DND-41 (cell line): Measurements from ENCODE around the gene SLC43A1.

Source experiments
- ATAC-seq: fragments of 200-7000 bp; cut with Tn5 transposase; 3 replicates; pipeline ENCODE4 v1.9.1; 2021; ENCODE audit warnings: low read depth; ENCODE audit not compliant: insufficient read depth
- DNase-seq: peaks from one replicate; pipeline ENCODE4 v3.0.0-alpha.2; 2020
- H2AFZ ChIP-seq: 2 replicates; pipeline ENCODE4 v1.6.0; 2012; ENCODE audit warnings: low read depth, low read length
- H3K27ac ChIP-seq: 2 replicates; pipeline ENCODE4 v1.5.1; 2012; ENCODE audit warnings: low read length, inconsistent platforms
- H3K27me3 ChIP-seq: fragments of 200-600 bp; sonication (generic); 2 replicates; pipeline ENCODE4 v1.6.0; 2012; ENCODE audit warnings: low read length, mild to moderate bottlenecking, inconsistent platforms; ENCODE audit not compliant: insufficient read depth, poor library complexity
- H3K36me3 ChIP-seq: 2 replicates; pipeline ENCODE4 v1.5.1; 2012; ENCODE audit warnings: low read length, inconsistent platforms; ENCODE audit not compliant: insufficient read depth
- H3K4me1 ChIP-seq: 2 replicates; pipeline ENCODE4 v1.5.1; 2012; ENCODE audit warnings: mild to moderate bottlenecking, low read length; ENCODE audit not compliant: insufficient read depth
- H3K4me2 ChIP-seq: 2 replicates; pipeline ENCODE4 v1.6.0; 2012; ENCODE audit warnings: mild to moderate bottlenecking, moderate library complexity, low read length, inconsistent platforms; ENCODE audit not compliant: insufficient read depth
- H3K4me3 ChIP-seq, 2 experiments: fragments of 200-600 bp in 1 of 2; shearing (Covaris generic) in 1 of 2; 2 replicates each; pipeline ENCODE4 v1.5.1; 2012 to 2016; ENCODE audit warnings: inconsistent platforms in 2 of 2, low read length in 2 of 2, mild to moderate bottlenecking in 2 of 2, low read depth in 1 of 2, moderate library complexity in 1 of 2
- H3K79me2 ChIP-seq: 2 replicates; pipeline ENCODE4 v1.6.0; 2012; ENCODE audit warnings: low read length, inconsistent platforms; ENCODE audit not compliant: insufficient read depth
- H3K9ac ChIP-seq: 2 replicates; pipeline ENCODE4 v1.6.0; 2012; ENCODE audit warnings: low read depth, mild to moderate bottlenecking, inconsistent platforms, low read length, moderate library complexity
- H3K9me3 ChIP-seq: 2 replicates; pipeline ENCODE4 v1.5.1; 2012; ENCODE audit warnings: low read length, moderate library complexity, mild to moderate bottlenecking, inconsistent platforms; ENCODE audit not compliant: insufficient read depth, severe bottlenecking
- H4K20me1 ChIP-seq: 2 replicates; pipeline ENCODE4 v1.6.0; 2012; ENCODE audit warnings: low read length; ENCODE audit not compliant: insufficient read depth
- EZH2 ChIP-seq: IDR thresholded peaks from 3 replicates; pipeline ENCODE4 v1.6.1; 2012; ENCODE audit warnings: borderline replicate concordance, low read depth, mild to moderate bottlenecking, moderate library complexity, low read length, inconsistent platforms; ENCODE audit not compliant: severe bottlenecking
- TF ChIP-seq, protein P1 (sequence below): IDR thresholded peaks from 2 replicates; pipeline ENCODE4 v1.5.1; 2012; ENCODE audit warnings: borderline replicate concordance, low read length, moderate library complexity, mild to moderate bottlenecking; ENCODE audit not compliant: poor library complexity, severe bottlenecking; ENCODE audit errors: extremely low read depth

SLC43A1 gene

DNA sequence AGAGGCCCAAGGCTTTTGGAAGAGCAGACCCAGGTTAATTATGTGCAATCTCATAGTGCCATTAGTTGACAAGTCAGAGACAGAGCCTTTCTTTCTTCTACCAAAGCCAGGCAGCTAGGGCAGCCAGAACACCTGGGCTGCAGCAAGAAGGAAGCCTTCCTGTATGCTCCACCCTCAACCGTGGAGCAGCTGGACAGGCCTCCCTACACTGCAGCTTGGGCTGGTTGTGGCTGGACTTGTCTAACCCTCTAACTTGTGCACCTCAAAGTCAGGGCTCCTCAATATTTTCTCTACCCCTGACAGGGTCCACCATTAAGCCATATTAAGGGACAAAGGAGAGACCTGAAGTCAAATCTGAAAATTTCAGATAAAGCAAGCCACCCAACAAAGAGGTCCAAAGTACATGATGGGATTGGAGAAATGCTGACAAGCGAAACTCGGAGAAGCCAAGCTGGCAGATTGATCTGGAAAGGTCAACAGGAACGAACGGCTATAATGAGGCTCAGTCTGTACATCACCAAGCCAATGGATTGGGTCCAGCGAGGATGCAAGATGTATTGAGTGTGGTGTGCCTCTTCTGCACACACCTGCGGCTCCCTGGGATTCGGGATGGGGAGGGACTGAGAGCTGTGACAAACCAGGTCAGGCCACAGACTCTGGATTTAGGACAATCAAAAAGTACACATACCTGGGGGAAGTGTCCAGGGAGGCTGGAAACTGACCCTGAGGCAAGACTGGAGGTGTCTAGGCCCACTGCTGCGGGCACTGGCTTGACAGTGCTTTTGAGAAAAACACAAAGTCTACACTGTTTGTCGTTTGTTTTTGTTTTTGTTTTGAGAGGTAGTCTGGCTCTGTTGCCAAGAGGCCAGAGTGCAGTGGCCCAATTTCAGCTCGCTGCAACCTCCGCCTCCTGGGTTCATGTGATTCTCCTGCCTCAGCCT lies 76.9 kb downstream of the SLC43A1 start:
- Histone ChIP-seq H3K9ac (no peak overlapping the region), H3K4me1 (no peaks in the 10 kb centered on the region), H3K4me2 (no peak overlapping the region), H3K27ac (no peak overlapping the region), H3K9me3 (no peaks in the 10 kb centered on the region), H4K20me1 (no peaks in the 10 kb centered on the region), H3K79me2 (no peaks in the 10 kb centered on the region), H2AFZ (no peak overlapping the region), H3K27me3 (peaks cover 3% of the 10 kb centered on the region), H3K36me3 (no peaks in the 10 kb centered on the region), H3K4me3 (no peak overlapping the region)
- DNase-seq: no peak
- TF ChIP-seq, protein P1, sequence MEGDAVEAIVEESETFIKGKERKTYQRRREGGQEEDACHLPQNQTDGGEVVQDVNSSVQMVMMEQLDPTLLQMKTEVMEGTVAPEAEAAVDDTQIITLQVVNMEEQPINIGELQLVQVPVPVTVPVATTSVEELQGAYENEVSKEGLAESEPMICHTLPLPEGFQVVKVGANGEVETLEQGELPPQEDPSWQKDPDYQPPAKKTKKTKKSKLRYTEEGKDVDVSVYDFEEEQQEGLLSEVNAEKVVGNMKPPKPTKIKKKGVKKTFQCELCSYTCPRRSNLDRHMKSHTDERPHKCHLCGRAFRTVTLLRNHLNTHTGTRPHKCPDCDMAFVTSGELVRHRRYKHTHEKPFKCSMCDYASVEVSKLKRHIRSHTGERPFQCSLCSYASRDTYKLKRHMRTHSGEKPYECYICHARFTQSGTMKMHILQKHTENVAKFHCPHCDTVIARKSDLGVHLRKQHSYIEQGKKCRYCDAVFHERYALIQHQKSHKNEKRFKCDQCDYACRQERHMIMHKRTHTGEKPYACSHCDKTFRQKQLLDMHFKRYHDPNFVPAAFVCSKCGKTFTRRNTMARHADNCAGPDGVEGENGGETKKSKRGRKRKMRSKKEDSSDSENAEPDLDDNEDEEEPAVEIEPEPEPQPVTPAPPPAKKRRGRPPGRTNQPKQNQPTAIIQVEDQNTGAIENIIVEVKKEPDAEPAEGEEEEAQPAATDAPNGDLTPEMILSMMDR: no peak
- TF ChIP-seq EZH2: no peak
- no peak for ATAC-seq

DNA sequence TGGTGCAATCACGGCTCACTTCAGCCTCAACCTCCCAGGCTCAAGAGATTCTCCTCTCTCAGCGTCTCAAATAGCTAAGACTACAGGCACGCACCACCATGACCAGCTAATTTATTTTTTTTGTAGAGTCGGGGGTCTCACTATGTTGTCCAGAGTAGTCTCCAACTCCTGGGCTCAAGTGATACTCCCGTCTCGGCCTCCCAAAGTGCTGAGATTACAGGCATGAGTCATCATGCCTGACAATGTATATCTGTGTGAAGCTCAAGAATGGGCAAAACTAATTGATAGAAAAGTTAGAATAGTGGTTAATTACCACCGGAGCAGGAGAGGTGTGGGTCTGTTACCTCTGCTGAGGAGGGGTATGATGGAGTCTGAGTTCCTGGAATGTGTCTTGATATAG lies 79.5 kb downstream of the SLC43A1 start:
- Histone ChIP-seq H3K9me3 (no peaks in the 10 kb centered on the region), H3K4me1 (no peaks in the 10 kb centered on the region), H4K20me1 (no peaks in the 10 kb centered on the region), H3K36me3 (no peaks in the 10 kb centered on the region), H3K9ac (no peak overlapping the region), H2AFZ (no peak overlapping the region), H3K79me2 (no peaks in the 10 kb centered on the region), H3K27me3 (peaks cover 3% of the 10 kb centered on the region), H3K27ac (no peak overlapping the region), H3K4me3 (no peak overlapping the region), H3K4me2 (no peak overlapping the region)
- TF ChIP-seq EZH2: no peak
- TF ChIP-seq, protein P1: no peak
- no peak for DNase-seq
- no peak for ATAC-seq

DNA sequence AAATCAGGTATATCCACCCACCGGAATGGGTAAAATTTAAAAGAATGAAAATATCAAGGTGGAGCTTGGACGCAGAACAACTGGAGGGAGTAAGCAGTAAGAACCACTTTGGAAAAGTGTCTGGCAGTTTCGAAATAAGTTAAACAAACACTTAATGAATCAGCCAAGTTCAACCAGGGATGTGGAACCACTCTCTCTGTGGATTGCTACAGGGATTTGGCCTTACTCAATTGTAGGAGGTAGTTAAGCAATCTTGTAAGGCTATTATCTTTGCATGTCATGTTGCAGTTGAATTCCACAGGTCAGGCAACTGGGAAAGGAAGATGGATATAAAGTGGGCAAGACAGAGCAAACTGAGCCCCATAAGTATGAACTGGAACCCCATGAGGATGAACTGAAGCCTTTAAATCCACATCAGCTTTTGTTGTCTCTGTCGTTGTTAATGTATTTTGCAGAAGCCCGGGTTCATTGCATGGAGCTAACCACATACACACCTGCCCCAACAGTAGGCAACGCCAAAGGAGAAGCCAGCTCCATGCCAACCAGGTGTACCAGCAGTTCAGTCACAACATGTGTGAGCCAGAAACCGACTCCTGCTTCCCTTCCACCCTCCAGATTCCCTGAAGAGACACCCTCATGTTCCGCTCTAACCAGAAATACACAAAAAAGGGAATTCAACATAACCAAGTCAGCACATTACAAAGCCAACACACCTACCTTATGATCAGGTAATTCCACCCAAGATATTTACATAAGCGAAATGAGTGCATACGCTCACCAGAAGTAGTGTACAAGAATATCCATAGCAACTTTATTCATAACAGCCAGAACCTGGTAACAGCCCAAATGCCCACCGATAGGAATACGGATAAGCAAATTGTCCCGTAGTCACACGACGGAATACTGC lies 80.6 kb downstream of the SLC43A1 start:
- Histone ChIP-seq H3K4me3 (no peak overlapping the region), H3K9ac (no peak overlapping the region), H3K27me3 (peaks cover 3% of the 10 kb centered on the region), H3K27ac (no peak overlapping the region), H2AFZ (no peak overlapping the region), H3K79me2 (no peaks in the 10 kb centered on the region), H4K20me1 (no peaks in the 10 kb centered on the region), H3K36me3 (no peaks in the 10 kb centered on the region), H3K4me1 (no peaks in the 10 kb centered on the region), H3K4me2 (no peak overlapping the region), H3K9me3 (no peaks in the 10 kb centered on the region)
- no peak for TF ChIP-seq EZH2
- TF ChIP-seq, protein P1: no peak
- DNase-seq (no peak), ATAC-seq (no peak)
